HG02571 (cell line): ENCODE measurements around the gene RASSF5.

Source experiments
- ATAC-seq: cut with Tn5 transposase; IDR thresholded peaks from one replicate; pipeline ENCODE4 v1.9.1; 2021; ENCODE audit warnings: mild to moderate bottlenecking, moderate library complexity; ENCODE audit not compliant: unreplicated experiment

RASSF5 gene

DNA sequence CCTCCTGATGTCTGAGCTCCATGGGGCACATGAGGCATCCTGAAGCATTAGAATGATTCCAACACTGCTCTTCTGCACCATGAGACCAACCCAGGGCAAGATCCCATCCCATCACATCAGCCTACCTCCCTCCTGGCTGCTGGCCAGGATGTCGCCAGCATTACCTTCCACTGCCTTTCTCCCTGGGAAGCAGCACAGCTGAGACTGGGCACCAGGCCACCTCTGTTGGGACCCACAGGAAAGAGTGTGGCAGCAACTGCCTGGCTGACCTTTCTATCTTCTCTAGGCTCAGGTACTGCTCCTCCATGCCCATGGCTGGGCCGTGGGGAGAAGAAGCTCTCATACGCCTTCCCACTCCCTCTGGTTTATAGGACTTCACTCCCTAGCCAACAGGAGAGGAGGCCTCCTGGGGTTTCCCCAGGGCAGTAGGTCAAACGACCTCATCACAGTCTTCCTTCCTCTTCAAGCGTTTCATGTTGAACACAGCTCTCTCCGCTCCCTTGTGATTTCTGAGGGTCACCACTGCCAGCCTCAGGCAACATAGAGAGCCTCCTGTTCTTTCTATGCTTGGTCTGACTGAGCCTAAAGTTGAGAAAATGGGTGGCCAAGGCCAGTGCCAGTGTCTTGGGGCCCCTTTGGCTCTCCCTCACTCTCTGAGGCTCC is 11.1 kb upstream of the RASSF5 start:
- ATAC-seq = peak; percentile 61

DNA sequence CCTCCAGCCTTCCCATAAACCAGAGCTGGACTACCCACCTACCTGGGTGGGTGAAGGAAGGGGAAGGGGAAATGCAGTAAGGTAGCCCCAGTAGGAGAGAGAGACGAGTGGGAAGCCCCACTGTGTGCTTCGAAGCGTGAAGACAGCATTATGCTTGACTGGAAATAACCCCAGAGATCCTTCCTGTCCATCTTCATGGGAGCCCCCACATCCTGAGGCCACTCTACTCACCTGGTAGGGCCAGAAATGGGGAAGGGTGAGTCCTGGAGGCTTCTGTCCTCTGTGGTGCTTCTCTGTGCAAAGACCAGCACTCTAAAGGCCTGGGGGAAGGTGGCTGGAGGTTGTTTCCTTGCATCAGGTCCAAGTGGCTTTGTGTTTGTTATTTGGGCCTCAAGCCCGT is 10.0 kb upstream of the RASSF5 start:
- no peak for ATAC-seq

DNA sequence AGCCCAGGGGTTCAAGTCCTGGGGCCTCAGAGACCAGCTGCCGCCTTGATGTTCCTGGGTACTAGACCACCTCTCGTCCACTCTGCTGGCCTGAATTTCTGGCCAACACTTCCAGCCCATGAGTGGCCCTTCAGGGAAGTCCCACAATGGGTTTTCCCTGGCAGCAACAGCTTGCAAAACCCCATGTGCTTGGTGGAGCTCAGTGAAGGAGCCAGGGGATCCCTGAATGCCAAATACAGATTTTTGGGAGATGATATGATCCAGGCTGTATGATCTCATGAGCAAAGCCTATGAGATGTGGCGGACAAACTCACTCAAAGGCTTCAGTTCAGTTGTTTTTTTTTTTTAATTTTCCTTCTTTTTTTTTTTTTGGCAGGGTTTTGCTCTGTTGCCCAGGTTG is 9.6 kb upstream of the RASSF5 start:
- ATAC-seq = no peak

DNA sequence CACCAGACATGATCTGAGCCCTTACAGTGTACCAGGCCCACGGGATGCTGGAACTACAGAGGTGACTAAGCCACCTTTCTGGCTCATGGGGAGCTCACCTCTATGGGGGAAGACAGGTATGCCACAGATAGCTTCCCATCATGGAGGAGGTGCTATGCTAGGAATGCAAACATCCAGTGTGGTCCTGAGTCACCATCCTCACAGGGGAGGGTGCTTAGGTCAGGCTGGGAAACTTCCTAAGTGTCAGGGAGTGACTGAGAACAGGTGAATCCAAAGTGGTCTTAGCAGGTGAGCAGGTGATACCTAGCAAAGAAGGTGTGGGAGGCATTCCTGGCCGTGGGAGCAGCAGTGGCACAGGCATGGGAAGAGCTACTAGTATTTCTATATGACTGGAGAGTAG is 8.6 kb upstream of the RASSF5 start:
- no peak for ATAC-seq

DNA sequence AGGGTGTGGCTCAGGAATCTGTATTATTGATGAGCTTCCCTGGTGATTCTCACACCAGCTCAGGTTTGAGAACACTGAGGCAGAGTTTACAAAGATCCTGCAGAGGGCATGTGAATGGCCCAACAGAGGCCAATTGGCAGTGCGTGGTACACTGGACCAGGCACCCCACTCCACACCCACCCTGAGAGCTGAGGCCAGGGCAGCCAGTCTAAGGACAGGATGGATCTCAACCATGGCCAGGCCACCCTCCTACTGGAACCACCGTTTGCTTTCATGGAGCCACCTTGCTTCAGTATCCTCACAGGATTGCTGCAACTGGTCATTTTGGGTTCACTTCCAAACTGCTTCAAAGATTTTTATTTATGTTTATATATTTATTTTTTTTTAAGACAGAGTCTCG is 7.3 kb upstream of the RASSF5 start:
- no peak for ATAC-seq

DNA sequence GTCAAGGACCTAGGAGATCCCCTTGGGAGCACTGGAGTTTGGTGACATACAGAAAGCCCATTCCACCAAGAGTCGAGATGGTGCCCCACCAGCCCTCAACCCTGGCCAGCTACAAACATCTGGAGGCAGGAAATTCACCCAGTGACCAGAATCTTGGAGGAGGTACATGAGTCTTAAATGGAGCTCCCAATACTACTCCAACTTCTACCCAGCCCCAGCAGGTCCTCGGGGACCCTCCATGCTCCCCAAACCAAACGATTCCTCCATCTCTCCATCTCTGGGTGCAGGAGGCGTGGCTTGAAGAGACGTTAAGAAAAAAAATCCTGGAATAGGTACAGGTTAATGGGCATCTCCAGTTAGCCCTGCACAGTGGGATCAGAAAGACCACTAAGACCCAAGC is 5.5 kb upstream of the RASSF5 start:
- no peak for ATAC-seq

DNA sequence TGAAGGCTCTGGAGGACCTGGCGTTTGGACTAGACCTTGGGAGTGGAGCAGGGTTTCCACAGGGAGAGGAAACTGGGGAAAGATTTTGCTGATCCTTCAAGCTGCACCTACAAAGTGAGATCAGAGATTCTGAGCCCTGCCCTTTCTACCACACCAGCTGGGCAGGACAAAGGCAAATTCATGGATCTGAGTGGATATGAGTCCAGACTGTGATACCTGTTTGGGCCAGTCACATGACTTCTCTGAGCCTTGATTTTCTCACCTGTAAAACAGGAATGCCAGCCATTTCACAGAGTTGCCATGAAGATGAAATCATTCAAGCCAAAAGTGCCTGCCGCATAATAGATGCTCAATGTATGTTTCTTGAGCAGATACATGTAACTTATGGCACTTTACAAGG is 4.9 kb upstream of the RASSF5 start:
- no peak for ATAC-seq

DNA sequence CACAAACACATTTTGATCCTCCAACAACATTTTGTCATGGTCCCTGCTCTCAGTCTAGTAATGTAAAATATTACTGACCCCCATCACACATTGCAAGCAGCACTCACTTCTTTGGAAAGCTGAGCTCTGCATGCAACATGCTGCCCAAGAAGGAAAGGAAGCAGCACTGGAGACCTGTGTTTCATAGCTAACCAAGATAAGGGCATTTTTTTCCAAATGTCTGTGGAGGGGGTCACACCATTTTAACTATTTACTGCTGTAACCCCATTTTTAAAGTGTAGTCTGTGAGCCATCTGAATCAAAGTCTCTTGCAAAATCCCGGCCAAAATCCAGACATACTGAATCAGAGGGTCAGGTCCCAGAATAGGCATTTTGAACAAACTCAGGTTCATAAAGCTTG is 4.5 kb upstream of the RASSF5 start:
- ATAC-seq = no peak

DNA sequence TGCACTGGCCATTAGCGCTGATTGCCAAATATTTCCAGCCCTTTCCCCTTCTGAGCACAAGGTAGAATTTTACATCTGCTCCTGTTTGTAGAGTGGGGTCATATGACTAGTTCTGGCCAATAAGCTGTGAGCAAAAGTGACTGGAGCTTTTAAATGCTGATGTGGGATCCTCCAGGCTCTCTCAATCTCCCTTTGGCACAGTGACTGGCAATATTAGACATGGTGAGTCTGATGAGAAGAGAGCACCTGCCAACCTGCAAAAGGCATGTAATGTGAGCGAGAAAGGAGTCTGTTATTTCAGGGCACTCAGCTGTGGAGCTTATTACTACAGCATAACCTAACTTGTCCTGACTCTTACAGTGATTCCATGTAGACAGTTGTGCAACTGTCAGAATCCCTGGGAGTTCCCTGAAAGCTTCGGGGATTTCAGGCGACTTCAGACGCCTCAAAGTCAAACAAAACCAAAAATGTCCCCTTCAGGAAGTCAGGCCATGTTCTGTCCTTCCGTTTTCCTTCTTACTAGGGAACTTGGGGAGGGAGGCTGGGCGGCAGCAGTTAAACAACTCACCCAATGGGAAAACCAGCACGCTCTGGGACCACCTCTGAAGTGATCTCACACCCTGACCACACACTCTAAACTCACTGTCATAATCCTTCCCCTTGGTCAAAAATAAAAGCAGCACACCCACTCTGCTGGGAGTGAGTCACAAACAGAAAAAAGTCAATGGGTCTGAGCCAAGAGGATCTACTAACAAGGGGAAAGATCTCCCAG is 3.6 kb upstream of the RASSF5 start:
- ATAC-seq = peak; percentile 53

DNA sequence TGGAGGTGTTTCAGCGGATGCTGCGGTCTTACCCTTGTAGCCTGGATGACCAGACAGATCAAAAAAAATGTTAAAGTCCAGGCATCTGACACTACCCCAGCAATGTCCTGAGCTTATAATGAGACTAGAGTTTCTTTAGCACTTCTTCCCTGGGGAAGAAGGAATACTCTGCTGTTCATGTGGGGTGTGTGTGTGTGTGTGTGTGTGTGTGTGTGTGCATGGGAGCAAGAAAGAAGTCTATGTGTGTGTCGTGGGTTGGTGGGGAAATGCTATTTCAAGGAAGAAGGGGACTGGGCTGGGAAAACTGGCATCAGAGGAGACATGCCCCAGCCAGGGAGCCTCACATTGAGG is 3.0 kb upstream of the RASSF5 start:
- no peak for ATAC-seq

DNA sequence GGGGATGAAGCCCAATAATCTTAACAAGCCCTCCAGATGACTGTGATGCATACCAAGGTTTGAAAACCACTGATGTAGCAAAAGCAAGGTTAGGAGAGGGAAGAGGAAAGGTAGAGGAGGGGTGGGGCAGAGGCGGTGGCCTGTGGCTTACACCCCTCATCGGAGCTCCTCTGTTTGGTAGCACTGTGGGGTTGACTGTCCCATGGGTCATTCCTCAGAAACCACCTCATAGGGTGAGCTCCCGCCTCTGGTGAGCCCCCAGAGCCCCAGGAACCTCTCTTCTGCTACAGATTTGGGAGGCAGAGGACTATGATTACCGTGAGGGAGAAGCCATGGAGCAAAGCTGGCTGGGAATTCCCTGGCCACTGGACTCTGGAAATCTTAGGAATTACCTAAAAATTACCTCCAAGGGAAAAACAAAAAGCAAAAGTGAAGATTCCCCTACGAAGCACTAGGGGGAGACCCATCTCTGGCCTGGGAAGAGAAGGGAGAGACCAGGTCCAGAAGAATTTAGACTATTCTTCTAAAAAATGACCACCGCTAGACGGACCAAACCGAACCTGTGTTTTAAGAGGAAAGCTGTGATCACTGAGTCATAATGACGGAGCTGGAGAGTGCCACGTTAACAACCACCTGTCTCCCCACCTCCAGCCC is 1.5 kb upstream of the RASSF5 start:
- ATAC-seq = no peak

DNA sequence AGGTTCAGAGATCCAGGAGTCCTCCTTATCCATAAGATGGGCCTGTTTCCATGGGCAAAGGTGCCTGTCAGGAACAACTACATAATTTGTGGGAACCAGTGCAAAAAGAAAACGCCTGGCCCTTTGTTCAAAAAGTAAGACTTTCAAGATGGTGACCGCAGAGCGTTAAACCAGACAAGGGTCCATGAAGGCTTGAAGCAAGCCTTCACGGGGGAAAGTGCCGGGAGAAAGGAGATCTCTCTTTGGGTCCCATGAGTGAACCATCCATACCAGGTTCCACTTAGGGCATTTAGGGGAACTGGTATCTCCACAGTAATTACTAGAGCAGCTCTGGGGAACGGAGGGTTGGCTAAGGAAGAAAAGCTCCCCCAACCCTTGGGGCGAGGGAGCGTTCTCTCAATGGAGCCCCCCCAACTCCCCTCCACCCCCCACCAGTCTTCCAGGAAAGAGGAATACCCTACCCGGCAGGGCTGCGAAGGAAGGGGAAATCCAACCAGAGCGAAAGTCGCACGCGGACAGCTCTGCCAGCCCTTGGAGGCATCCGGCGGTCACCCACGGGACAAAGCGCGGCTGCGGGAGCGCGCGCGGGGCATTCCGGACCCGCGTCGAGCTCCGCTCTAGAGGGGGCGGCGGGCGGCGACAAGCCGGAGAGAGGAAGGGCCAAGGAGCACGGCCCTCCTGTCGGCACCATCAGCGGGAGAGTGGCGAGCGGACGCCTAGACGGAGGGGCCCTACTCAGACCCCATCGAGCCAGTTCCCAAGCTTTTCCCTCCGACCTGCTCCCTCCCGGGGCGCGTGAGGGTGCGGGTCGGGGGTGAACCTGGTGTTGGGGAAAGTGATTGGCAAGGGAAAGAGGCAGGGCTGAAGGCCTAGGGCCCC is 687 bp upstream of the RASSF5 start:
- peak; percentile 10 for ATAC-seq

DNA sequence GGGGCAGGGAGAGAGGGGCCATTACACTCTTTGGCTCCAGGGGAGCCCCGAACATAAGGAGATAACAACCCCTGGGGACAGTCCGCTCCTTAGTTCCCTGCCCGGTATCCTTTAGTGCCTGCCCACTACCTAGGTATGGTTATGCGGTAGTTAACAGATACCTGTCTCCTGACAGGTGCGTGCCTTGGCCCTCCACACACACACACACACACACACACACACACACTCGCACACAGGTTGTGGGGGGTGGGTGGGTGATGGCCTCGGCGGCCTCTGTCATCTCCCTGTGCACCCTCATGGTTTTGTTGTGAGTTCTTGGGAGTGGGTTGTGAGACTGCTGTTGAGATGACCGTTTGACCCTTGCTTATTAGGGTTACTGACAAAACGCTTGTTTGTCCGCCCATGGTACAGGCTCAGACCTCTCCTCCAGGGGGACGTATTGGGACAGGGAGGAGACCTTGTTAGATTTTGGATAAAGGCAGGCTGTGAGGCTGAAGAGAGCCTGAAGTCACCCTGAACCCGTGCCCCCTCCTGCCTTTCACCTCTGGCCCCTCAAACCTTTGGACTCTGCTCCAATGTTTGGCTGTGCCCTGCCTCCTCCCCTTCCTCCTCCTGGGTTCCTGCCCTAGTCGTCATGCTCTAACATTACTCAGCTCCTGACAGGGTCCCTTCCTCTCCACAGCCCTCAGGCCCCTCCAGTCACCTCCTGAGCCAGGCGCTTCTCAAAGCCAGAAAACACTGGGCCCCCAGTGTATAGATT is 979 bp downstream of the RASSF5 start:
- ATAC-seq = no peak

DNA sequence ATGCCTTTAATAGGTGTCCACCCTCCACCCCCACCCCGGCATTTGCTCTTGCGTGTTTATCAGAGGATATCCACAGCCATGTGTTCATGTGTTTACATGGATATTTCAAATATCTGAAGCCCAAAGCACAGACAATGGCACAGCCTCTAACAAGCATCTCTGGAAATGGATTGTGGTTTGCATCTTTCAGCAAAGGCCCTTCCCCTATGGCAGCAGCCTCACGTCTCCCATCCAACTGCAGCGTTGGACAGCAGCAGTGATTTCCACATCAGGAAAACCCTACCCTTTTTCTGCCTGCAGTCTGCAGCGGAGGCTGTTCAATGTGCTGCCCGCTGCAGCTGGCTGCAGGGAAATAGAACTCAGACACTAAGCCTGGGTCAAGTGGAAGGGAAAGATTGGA is 1.6 kb downstream of the RASSF5 start:
- ATAC-seq = no peak

DNA sequence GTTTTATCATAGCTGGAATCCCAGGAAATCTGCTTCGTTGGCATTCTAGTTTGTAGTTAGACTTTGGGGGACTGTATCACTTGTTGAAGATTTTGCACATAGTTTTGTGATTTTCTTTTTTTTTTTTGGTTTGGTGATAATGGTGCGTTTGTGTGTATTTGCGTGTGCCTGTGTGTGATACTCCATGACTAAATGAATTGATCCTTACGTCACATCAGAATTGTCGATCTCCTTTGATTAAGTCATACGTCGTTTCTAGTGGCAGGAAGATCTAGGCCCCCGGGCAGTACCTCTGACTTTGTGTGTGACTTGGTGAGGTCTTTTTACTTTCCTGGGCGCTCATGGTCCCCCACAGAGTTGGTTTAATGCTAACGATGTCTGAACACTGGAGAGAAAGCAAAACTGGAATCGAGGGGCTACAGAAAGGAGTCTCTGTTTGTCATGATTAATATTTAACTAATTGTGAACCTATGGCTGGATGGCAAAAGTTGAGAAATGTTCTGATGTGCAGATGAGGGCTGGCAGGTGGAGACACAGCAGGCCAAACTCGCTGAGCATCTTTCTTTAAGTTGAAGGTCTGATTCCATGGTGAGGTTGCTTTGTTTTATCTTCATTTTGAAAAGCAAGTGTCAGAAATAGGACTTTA is 2.4 kb downstream of the RASSF5 start:
- no peak for ATAC-seq

DNA sequence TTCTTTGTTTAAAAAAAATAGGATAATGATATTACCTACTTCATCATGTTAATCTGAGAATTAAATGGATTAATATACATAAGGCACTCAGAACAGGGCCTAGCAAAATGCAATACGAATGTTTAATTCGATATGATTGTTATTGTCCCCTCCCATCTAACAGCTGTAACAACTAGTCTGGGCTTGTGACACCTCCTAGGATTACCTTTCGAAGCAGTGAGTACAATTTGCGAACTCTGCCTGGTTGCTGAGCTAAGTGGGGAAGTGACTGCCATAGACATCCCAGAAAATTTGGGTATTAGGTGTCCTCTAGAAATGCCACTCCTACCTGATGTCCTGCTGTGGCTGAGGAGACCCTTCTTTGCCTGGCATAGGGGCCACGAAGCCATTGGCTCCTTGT is 3.0 kb downstream of the RASSF5 start:
- no peak for ATAC-seq

DNA sequence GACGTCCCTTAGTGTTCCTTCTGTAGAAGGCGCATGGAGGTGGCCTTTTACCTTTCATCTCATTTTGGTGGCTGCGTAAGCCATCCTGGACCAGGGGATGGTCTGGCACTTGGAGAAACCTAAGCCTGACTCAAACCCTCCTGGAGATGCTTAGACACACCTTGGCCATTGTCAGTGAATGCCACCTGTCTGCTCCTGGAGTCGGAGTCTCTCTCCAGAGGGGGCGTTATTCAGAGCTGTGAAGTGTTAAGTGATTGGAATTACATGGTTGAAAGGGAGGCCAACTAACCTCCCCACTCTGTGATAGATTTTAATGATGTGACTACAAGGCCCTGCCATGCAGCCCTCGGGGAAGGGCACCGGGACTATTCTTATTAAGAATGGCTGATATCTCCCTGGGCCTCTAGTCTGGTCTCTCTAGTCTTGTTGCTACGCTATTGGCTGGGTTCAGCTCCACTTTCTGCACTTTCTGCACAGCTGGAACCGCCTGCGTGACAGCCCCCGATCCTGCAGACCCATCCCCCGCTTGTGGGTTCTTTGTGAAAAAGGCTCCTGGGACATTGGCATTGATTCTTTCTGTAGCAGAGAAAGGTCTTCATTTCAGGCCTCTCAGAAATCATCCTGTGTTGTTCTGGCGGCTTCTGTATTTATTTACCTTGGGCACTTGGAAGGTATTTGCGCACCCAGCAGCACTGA is 4.2 kb downstream of the RASSF5 start:
- no peak for ATAC-seq

DNA sequence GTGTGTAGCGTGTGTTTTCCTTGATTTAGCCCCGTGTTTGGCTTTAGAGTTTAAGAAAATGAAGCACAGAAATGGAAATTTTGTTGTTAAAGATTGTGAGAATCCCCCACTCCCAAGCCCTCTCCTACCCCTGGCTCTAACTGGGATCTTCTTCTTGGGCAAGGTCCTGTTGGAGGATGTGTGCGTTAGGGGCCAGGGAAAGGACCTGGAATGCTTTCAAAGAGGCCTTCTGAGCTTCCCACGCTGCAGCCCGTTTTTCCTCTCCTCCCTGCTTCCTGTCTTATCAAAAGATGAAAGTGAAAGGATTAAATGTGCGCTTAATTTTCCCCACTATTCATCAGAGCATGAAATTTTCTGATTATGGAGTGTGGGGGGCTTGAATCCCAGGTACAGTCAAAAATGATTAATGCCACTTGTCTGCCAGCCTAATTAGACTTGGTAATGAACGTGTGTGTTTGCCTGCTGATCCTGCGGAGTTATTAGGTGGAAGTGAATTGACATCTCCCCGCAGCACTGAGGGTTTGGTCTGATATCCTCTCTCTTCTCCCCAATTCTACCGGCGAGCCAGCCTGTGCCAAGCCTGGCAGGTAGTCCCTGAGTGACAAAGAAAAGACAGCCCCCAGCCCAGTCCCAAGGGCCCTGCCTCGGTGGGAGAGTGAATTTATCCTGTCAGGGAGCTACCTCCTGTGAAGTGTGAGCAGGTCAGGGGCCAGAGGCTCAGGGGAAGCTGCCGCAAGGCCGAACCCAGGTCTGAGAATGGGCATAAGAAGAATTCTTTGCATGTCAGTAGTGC is 4.9 kb downstream of the RASSF5 start:
- ATAC-seq = no peak

DNA sequence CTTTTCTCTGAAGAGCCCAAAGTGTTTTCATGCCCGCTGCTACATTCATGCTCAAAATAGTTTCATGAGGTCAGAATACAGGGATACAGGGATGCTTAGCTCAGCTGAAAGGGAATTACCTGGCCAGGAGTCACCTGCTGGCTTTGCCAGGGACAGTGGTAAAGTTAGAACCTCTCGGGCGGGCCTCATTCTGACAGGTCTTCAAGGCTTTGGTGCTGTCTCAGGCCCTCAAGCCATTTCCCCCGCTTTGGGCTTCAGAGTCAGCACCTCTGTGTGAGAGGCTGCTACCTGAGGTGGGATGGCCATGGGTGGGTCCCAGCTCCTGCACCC is 5.5 kb downstream of the RASSF5 start:
- ATAC-seq = no peak
